Activated CD8-positive, alpha-beta memory T cell treated with anti-CD3 and anti-CD28 coated beads, Interleukin-2, amount 50 U/mL, for 48 hours (primary cell): ENCODE data around the gene C6orf89.
"Not testable (repeated sequence)": the region's sequence is repeated elsewhere in the genome, so short reads cannot be mapped to it uniquely, and the experiment has no call there.

ENCODE experiments used
- DNase-seq: peaks from one replicate; pipeline ENCODE4 v3.0.0-alpha.2; 2020

C6orf89 gene

DNA sequence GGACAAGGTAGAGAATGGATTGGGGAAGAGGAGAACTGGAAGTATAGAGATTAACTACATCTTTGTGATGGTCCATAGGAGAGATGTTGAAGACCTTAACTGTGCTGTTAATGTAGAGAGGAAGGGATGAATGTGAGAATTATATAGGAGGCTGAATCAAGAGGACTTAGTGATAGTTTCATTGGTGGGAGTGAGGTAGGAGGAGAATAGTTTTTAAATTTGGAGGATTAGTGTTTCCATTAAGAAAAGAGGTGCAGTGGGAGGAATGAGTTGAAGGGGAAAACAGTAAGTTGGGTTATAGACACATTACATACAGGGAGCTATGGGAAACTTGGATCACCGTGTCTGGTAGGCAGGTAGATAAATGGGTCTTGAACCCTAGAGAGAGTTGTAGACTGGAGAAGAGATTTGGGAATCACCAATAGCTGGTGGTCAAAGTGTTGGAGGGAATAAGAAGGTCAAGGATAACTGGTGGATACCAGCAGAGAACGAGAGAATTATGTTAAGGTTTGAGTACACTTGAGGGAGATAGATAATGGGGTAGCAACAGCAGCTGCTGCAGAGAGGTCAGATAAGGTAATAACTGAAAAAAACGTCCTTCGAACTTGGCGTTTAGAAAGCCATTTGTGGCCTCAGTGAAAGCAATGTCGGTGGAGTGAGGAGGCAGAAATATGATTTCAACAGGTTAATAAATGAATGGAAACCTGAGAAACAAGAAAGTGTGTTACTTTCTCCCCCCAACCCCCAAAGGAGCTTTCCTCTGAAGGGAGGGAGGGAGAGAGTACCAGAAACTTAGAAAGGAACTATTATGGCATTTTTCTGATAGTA lies 3.1 kb downstream of the C6orf89 start:
- DNase-seq, result no peak

DNA sequence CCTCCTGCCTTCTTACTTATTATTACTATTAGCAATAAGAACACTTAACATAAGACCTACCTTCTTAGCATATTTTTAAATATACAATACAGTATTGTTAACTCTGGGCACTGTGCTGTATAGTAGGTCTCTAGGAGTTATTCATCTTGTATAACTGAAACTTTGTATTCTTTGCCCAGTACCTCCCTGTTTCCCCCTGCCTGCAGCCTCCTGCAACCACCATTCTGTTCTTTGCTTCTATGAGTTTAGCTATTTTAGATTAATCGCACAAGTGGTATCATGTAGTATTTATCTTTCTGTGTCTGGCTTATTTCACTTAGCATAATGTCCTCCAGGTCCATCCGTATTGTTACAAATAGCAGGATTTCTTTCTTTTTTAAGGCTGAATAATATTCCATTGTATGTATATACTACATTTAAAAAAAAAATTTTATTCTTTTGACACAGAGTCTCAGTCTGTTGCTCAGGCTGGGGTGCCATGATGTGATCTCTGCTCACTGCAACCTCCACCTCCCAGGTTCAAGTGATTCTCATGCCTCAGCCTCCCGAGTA lies 4.4 kb downstream of the C6orf89 start:
- DNase-seq, result no peak

DNA sequence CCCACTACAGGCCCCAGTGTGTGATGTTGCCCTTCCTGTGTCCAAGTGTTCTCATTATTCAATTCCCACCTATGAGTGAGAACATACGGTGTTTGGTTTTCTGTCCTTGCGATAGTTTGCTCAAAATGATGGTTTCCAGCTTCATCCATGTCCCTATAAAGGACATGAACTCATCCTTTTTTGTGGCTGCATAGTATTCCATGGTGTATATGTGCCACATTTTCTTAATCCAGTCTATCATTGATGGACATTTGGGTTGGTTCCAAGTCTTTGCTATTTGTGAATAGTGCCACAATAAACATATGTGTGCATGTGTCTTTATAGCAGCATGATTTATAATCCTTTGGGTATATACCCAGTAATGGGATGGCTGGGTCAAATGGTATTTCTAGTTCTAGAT lies 5.4 kb downstream of the C6orf89 start:
- DNase-seq, result not testable (repeated sequence)

GRCh38 chr6:36893976-36894932 lies 8.5 kb downstream of the C6orf89 start:
- no peak for DNase-seq

GRCh38 chr6:36897609-36898008 lies 11.9 kb downstream of the C6orf89 start:
- DNase-seq, result no peak

DNA sequence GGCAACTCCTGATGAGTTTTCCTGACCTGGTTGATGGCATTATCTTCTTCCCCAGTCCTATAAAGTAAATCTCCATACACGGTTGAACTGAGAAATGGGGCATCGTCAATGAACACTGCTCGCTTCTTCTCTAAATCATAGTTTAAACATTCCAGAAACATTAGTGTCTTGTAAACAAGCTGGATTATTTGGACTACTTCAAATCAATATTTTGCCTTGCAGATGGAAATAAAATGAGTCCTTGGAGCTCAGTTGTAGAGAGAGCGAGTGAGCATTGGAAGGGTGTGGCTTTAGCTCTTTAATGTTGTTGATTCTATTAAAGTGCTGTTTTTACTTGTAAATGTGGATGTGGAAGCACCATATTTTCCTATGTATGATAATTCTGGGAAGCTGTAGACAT lies 18.4 kb downstream of the C6orf89 start:
- DNase-seq, result no peak

DNA sequence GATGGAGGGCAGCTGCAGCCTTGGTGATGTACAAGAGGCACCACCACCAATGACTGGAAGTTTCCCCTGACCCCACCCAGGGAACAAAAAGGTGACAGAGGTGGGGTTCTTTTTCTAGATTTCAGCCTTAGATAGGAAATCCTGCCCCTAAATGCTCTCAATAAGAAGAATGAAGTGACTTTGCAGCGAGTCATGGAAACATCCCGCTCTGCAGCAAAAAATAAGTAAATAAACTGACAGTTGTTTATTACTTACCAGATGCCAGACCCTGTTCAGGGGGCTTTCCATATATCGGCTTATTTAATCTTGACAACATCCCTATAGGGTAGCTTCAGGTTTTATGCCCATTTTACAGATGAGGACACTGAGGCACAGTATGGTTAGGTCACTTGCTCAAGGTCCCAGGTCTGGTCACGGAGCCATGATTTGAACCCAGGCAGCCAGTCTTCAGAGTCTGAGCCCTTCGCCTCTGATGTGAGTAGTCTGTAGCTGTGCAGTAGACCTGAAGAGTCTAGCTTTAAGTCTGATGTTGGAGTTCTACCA lies 19.2 kb downstream of the C6orf89 start:
- no peak for DNase-seq

DNA sequence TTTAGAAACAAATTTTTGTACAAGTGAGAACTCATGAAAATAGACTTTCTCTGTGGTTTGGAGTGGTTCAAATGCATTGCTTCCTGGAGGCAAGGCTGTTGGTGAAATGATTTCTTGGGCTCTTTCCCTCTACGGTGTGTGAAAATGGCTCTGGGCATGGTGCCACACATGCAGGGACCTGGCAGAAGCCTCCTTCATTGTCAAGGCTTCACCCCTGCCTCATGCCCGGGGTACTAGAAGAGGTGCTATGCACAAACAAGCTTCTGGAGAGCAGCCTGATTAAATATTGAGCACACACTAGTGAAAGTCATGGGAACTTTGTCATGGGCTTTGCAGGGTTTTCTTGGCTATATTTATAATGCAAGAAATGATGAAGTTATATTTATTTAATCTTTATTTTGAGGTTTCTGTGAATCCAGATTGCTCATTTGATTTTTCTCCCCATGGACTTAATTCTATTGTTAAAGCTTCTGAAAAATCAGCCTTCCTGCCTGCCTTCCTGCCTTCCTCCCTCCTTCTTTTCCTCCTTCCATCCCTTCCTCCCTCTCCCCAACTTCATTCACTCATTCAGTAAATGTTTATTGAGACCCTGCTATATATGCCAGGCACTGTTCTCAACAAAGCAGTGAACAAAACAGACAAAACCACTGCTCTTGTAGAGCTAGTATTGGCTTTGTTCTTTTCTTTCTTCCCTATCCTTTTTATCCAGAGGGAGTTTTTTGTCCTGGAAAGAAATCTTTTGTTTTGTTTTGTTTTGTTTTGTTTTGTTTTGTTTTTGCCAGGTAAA lies 21.0 kb downstream of the C6orf89 start:
- DNase-seq, result no peak

GRCh38 chr6:36907781-36908180 lies 22.0 kb downstream of the C6orf89 start:
- DNase-seq, result no peak

GRCh38 chr6:36908747-36909146 lies 23.0 kb downstream of the C6orf89 start:
- DNase-seq, result no peak

DNA sequence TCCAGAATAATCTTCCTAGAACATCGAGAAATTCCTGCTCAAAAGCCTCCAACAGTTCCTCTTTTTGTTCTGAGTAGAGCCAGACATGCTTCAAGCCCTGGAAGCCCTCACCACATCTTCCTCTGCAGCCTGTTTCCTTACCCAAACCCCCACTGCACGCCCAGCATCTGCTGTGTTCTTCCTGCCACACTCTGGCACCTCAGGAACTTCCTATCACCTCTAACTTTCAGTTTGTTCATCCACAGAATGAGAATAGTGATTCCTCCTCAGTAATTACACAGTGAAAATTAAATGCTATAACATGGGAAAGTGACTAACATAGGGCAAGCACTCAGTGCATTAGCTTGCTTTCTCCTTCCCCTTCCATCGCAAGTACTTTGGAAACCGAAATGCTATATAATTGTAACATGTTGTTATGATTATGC lies 26.3 kb downstream of the C6orf89 start:
- DNase-seq, result peak; percentile 66

DNA sequence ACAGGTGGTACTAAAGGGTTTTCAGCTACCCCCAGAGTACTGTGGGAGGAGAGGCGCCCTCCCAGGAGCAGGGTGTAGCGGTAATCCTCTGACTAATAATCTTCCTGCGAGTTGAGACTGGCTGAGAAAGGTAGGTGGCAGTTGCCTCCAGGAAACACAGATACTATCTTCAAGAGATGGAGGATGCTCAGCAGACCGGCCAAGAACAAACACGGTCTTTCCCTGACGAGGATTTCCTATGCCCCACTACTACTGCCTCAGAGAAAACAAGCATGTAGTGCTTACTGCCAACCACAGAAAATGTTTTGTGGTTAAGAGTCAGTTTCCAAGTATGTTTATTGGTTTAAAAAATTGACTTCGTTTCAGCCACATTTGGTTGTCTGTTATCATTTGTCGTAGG lies 26.8 kb downstream of the C6orf89 start:
- peak; percentile 75 for DNase-seq

GRCh38 chr6:36913082-36913481 lies 27.3 kb downstream of the C6orf89 start:
- no peak for DNase-seq

DNA sequence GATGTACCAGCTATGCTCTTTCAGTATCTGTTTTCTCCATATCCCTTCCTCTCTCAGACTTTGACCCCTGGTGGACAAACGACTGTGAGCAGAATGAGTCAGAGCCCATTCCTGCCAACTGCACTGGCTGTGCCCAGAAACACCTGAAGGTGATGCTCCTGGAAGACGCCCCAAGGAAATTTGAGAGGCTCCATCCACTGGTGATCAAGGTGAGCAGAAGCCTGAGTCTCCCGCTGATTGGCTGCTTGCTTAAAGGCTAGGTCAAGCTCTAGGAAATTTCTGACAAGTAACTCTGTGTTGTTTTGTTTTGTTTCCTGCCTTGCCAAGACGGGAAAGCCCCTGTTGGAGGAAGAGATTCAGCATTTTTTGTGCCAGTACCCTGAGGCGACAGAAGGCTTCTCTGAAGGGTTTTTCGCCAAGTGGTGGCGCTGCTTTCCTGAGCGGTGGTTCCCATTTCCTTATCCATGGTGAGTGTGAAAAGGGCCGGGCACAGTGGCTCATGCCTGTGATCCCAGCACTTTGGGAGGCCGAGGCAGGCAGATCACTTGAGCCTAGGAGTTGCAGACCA lies 28.6 kb downstream of the C6orf89 start:
- no peak for DNase-seq

GRCh38 chr6:36915599-36915998 lies 29.8 kb downstream of the C6orf89 start:
- no peak for DNase-seq

GRCh38 chr6:36916126-36916525 lies 30.4 kb downstream of the C6orf89 start:
- no peak for DNase-seq

- no peak for DNase-seq
Observed at GRCh38 chr6:36917541-36918193, 31.9 kb downstream of the C6orf89 start.

GRCh38 chr6:36920049-36920448 lies 34.3 kb downstream of the C6orf89 start:
- no peak for DNase-seq

GRCh38 chr6:36920546-36920945 lies 34.8 kb downstream of the C6orf89 start:
- DNase-seq, result no peak

DNA sequence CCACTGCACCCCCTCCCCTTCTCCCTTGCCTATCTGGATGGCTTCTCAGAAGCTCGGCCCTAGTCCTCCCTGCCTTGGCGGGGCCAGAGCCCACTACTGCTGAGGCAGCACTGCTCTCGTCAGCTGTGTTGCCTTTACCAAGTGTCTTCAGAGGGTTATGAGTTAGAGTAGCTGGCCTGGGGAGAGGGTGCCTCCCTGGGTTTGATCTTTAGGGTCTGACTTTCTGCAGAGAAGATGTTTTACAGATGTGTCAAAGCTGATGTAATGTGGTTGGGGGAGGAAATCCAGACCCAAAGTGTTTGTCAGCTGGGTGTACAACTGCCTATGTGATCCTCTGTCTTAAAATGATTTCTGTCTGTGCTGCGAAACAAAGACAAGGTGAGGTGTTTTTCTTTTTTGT lies 38.4 kb downstream of the C6orf89 start:
- DNase-seq, result no peak

- DNase-seq, result no peak
Observed at GRCh38 chr6:36924778-36925374, 39.1 kb downstream of the C6orf89 start.
